ENCODE measurements around the gene DRG1.

Gene DRG1

DNA sequence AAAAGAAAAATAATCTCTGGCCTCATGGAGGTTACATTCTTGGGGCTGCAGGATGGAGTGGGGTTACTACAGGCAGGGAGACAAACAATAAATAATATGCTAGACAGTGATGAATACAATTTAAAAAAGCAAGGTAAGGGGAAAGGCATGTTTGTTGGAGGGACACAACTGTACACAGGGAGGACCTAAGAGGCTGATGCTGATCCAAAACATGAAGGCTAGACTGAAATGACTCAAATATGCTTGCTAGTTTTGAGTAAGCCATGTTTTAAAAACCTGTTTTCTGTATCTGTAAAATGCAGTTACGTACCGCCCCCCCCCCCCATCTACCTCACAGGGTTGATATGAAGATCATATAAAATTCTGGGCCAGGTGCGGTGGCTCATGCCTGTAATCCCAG lies 46.2 kb downstream of the DRG1 start:
- Histone ChIP-seq H3K9me3 (ENCODE audit: control insufficient read depth, insufficient read depth, low read length) (no peaks in the 10 kb centered on the region), H3K4me3 (ENCODE audit: low read length) (no peak overlapping the region), H4K20me1 (ENCODE audit: control insufficient read depth, insufficient read depth, low read depth, low read length) (no peaks in the 10 kb centered on the region), H3K9me2 (replicated peaks; ENCODE audit: control insufficient read depth, low read length) (no peaks in the 10 kb centered on the region), H3K27ac (ENCODE audit: low read depth, low read length) (no peak overlapping the region), H3K4me2 (ENCODE audit: low read length) (no peak overlapping the region), H3K27me3 (ENCODE audit: control insufficient read depth, low read length) (no peaks in the 10 kb centered on the region), H3K4me1 (ENCODE audit: control insufficient read depth, low read length) (peaks cover 17% of the 10 kb centered on the region), H3F3A (ENCODE audit: control insufficient read depth, insufficient read depth) (peaks cover 9% of the 10 kb centered on the region), H3K36me3 (ENCODE audit: control insufficient read depth, low read length) (peaks cover 83% of the 10 kb centered on the region), H3K79me2 (ENCODE audit: control insufficient read depth, low read length) (no peaks in the 10 kb centered on the region)
- TF ChIP-seq EZH2phosphoT487 (IDR thresholded peaks at IDR 0.05; ENCODE audit: borderline replicate concordance, low read length), result no peak
- TF ChIP-seq CTCF (IDR thresholded peaks at IDR 0.05; ENCODE audit: low read depth, low read length, poor library complexity, severe bottlenecking), result no peak

GRCh38 chr22:31446208-31446607 lies 46.8 kb downstream of the DRG1 start:
- Histone ChIP-seq H3K9me2 (replicated peaks; ENCODE audit: control insufficient read depth, low read length) (no peaks in the 10 kb centered on the region), H4K20me1 (ENCODE audit: control insufficient read depth, insufficient read depth, low read depth, low read length) (no peaks in the 10 kb centered on the region), H3K27me3 (ENCODE audit: control insufficient read depth, low read length) (no peaks in the 10 kb centered on the region), H3K4me3 (ENCODE audit: low read length) (no peak overlapping the region), H3K27ac (ENCODE audit: low read depth, low read length) (no peak overlapping the region), H3K4me2 (ENCODE audit: low read length) (no peak overlapping the region), H3K36me3 (ENCODE audit: control insufficient read depth, low read length) (peaks cover 78% of the 10 kb centered on the region), H3K9me3 (ENCODE audit: control insufficient read depth, insufficient read depth, low read length) (no peaks in the 10 kb centered on the region), H3K79me2 (ENCODE audit: control insufficient read depth, low read length) (no peaks in the 10 kb centered on the region), H3K4me1 (ENCODE audit: control insufficient read depth, low read length) (peaks cover 19% of the 10 kb centered on the region), H3F3A (ENCODE audit: control insufficient read depth, insufficient read depth) (peaks cover 9% of the 10 kb centered on the region)
- no peak for TF ChIP-seq CTCF (IDR thresholded peaks at IDR 0.05; ENCODE audit: low read depth, low read length, poor library complexity, severe bottlenecking)
- TF ChIP-seq EZH2phosphoT487 (IDR thresholded peaks at IDR 0.05; ENCODE audit: borderline replicate concordance, low read length), result no peak

DNA sequence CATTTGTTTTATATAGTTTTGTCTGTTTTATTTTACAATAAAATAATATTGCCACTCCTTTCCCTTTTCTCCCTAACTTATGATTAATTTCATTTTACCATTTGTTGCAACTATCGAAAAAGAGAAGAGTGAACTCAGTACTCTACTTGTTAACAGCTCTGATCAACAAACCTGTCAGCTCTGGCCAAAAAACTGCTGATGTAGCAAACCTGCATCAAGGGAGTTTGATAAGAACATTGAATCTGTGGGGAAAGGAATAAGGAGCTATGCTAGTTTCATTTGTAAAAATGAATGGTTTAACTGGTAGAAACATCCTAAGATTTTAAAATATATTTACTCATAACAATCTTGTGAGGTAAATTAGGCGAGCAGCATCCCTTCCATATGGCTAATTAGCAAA lies 47.4 kb downstream of the DRG1 start:
- no peaks in the 10 kb centered on the region for H3K9me3 ChIP-seq (ENCODE audit: control insufficient read depth, insufficient read depth, low read length)
- peaks cover 24% of the 10 kb centered on the region for H3K4me1 ChIP-seq (ENCODE audit: control insufficient read depth, low read length)
- H3K36me3 ChIP-seq (ENCODE audit: control insufficient read depth, low read length), result peaks cover 77% of the 10 kb centered on the region
- no peak overlapping the region for H3K27ac ChIP-seq (ENCODE audit: low read depth, low read length)
- no peak overlapping the region for H3K4me3 ChIP-seq (ENCODE audit: low read length)
- no peak overlapping the region for H3K4me2 ChIP-seq (ENCODE audit: low read length)
- no peaks in the 10 kb centered on the region for H4K20me1 ChIP-seq (ENCODE audit: control insufficient read depth, insufficient read depth, low read depth, low read length)
- no peaks in the 10 kb centered on the region for H3K27me3 ChIP-seq (ENCODE audit: control insufficient read depth, low read length)
- TF ChIP-seq CTCF (IDR thresholded peaks at IDR 0.05; ENCODE audit: low read depth, low read length, poor library complexity, severe bottlenecking) (no peak), EZH2phosphoT487 (IDR thresholded peaks at IDR 0.05; ENCODE audit: borderline replicate concordance, low read length) (no peak)
- H3F3A ChIP-seq (ENCODE audit: control insufficient read depth, insufficient read depth), result peaks cover 7% of the 10 kb centered on the region
- H3K79me2 ChIP-seq (ENCODE audit: control insufficient read depth, low read length), result no peaks in the 10 kb centered on the region
- H3K9me2 ChIP-seq (replicated peaks; ENCODE audit: control insufficient read depth, low read length), result no peaks in the 10 kb centered on the region

DNA sequence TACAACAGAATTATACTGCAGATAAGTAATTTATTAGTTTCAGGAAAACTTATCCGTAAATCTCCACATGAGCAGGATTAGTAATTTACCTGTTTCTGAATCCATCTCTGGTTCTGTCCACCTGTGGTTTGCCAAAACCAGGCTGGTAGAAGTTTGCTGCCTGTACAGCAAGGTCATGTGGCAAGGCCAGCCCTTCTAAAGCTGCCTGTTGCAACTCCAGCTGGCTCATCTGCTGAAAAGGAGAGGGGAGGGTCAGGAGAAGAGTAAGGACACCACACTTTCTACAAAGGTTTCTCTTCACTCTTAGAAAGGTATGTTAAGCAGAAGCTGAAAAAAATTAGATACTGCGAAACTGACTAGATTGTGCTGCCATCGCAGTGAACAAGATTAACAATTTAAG lies 47.9 kb downstream of the DRG1 start:
- no peaks in the 10 kb centered on the region for H3K27me3 ChIP-seq (ENCODE audit: control insufficient read depth, low read length)
- no peaks in the 10 kb centered on the region for H3K9me2 ChIP-seq (replicated peaks; ENCODE audit: control insufficient read depth, low read length)
- no peak for TF ChIP-seq EZH2phosphoT487 (IDR thresholded peaks at IDR 0.05; ENCODE audit: borderline replicate concordance, low read length)
- no peak for TF ChIP-seq CTCF (IDR thresholded peaks at IDR 0.05; ENCODE audit: low read depth, low read length, poor library complexity, severe bottlenecking)
- no peaks in the 10 kb centered on the region for H4K20me1 ChIP-seq (ENCODE audit: control insufficient read depth, insufficient read depth, low read depth, low read length)
- peaks cover 12% of the 10 kb centered on the region for H3F3A ChIP-seq (ENCODE audit: control insufficient read depth, insufficient read depth)
- H3K4me3 ChIP-seq (ENCODE audit: low read length), result no peak overlapping the region
- no peak overlapping the region for H3K27ac ChIP-seq (ENCODE audit: low read depth, low read length)
- H3K4me2 ChIP-seq (ENCODE audit: low read length), result no peak overlapping the region
- H3K79me2 ChIP-seq (ENCODE audit: control insufficient read depth, low read length), result no peaks in the 10 kb centered on the region
- no peaks in the 10 kb centered on the region for H3K9me3 ChIP-seq (ENCODE audit: control insufficient read depth, insufficient read depth, low read length)
- peaks cover 30% of the 10 kb centered on the region for H3K4me1 ChIP-seq (ENCODE audit: control insufficient read depth, low read length)
- H3K36me3 ChIP-seq (ENCODE audit: control insufficient read depth, low read length), result peaks cover 73% of the 10 kb centered on the region
